Common myeloid progenitor, CD34-positive (primary cell): ENCODE data around the gene CLEC16A.
A peak's percentile ranks its signal among the peaks of the same experiment; 100 is the strongest.

ENCODE experiments used
- CTCF ChIA-PET: fragments of 350-600 bp; sonication (Branson Sonifier 250); formaldehyde crosslinking; loops from one replicate; lab custom pipeline; 2021; ENCODE audit warnings: antibody characterized with exemption; lab: Charles Lee
- POLR2A ChIA-PET: fragments of 350-600 bp; sonication (Branson Sonifier 250); formaldehyde crosslinking; loops from one replicate; lab custom pipeline; 2021; ENCODE audit warnings: antibody characterized with exemption; lab: Charles Lee
- DNase-seq, 3 donors: peaks; one replicate each; pipeline versions ENCODE4 v3.0.0 to v3.0.0-alpha.2; 2013
- H3K27ac ChIP-seq, 2 experiments: 1 replicate in 1 of 2; 2 replicates in 1 of 2; pipeline ENCODE4 v1.7.0; 2013; ENCODE audit warnings: inconsistent platforms in 2 of 2, low read length in 2 of 2, mild to moderate bottlenecking in 2 of 2, low read depth in 1 of 2, moderate library complexity in 1 of 2; ENCODE audit not compliant: severe bottlenecking in 2 of 2, insufficient read depth in 1 of 2, poor library complexity in 1 of 2
- H3K27me3 ChIP-seq, 5 experiments: replicated peaks in 2 of 5; 1 replicate in 3 of 5; 2 replicates in 2 of 5; pipeline versions ENCODE4 v1.6.1 to v1.7.0; 2013; ENCODE audit warnings: low read length in 4 of 5, mild to moderate bottlenecking in 2 of 5, moderate library complexity in 2 of 5, inconsistent platforms in 1 of 5; ENCODE audit not compliant: insufficient read depth in 5 of 5, control insufficient read depth in 4 of 5
- H3K36me3 ChIP-seq, 4 experiments: 1 replicate in 2 of 4; 2 replicates in 2 of 4; pipeline versions ENCODE4 v1.6.1 to v1.7.0; 2013; ENCODE audit warnings: low read length in 3 of 4, control low read depth in 1 of 4, mild to moderate bottlenecking in 1 of 4; ENCODE audit not compliant: control insufficient read depth in 4 of 4, insufficient read depth in 4 of 4
- H3K4me1 ChIP-seq, 4 experiments: 1 replicate in 3 of 4; 2 replicates in 1 of 4; pipeline versions ENCODE4 v1.6.1 to v1.7.1; 2013; ENCODE audit warnings: low read length in 3 of 4, mild to moderate bottlenecking in 3 of 4, control low read depth in 1 of 4, inconsistent platforms in 1 of 4, moderate library complexity in 1 of 4; ENCODE audit not compliant: control insufficient read depth in 4 of 4, insufficient read depth in 4 of 4; ENCODE audit errors: control extremely low read depth in 1 of 4
- H3K4me3 ChIP-seq, 7 experiments: 1 replicate in 4 of 7; 2 replicates in 3 of 7; pipeline versions ENCODE4 v1.5.1 to v1.7.0; 2013; ENCODE audit warnings: mild to moderate bottlenecking in 7 of 7, low read length in 6 of 7, moderate library complexity in 6 of 7, inconsistent platforms in 2 of 7, low read depth in 2 of 7, control low read depth in 1 of 7; ENCODE audit not compliant: insufficient read depth in 4 of 7, control insufficient read depth in 1 of 7; ENCODE audit errors: extremely low read depth in 1 of 7
- H3K9me3 ChIP-seq, 5 experiments: 1 replicate in 4 of 5; 2 replicates in 1 of 5; pipeline versions ENCODE4 v1.6.1 to v1.7.1; 2013; ENCODE audit warnings: low read length in 4 of 5, mild to moderate bottlenecking in 2 of 5, inconsistent platforms in 1 of 5, low read depth in 1 of 5, moderate library complexity in 1 of 5; ENCODE audit not compliant: control insufficient read depth in 4 of 5, insufficient read depth in 2 of 5; ENCODE audit errors: control extremely low read depth in 1 of 5
- WGBS: methylation state at CpG from one replicate; pipeline ENCODE4 v1.1.5; 2013; ENCODE audit not compliant: insufficient coverage; 5-methylcytosine and 5-hydroxymethylcytosine counted together

Gene CLEC16A

GRCh38 chr16:11151156-11151884 is 207.0 kb downstream of the CLEC16A start:
- Histone ChIP-seq H3K27me3 (no peaks in the 10 kb centered on the region), H3K9me3 (no peaks in the 10 kb centered on the region), H3K27ac (no peak overlapping the region), H3K4me1 (peaks cover 0 to 24% (median 13%) of the 10 kb centered on the region in 4 experiments), H3K4me3 (no peak overlapping the region), H3K36me3 (peaks cover 0 to 6% (median 0%) of the 10 kb centered on the region in 4 experiments)
- DNase-seq, result no peak
- 93% methylated on average over 4 of the region's 9 CpGs for WGBS
- ChIA-PET CTCF (interaction anchor here (1.4 to 1.5 kb wide), 2 partner anchors 10 to 11 kb away, joined by 3 to 11 read pairs; no protein-coding TSS in a partner anchor), POLR2A (interaction anchor here (0.6 kb wide), 1 partner anchor 20 kb away, joined by 3 read pairs; no protein-coding TSS in a partner anchor)

DNA sequence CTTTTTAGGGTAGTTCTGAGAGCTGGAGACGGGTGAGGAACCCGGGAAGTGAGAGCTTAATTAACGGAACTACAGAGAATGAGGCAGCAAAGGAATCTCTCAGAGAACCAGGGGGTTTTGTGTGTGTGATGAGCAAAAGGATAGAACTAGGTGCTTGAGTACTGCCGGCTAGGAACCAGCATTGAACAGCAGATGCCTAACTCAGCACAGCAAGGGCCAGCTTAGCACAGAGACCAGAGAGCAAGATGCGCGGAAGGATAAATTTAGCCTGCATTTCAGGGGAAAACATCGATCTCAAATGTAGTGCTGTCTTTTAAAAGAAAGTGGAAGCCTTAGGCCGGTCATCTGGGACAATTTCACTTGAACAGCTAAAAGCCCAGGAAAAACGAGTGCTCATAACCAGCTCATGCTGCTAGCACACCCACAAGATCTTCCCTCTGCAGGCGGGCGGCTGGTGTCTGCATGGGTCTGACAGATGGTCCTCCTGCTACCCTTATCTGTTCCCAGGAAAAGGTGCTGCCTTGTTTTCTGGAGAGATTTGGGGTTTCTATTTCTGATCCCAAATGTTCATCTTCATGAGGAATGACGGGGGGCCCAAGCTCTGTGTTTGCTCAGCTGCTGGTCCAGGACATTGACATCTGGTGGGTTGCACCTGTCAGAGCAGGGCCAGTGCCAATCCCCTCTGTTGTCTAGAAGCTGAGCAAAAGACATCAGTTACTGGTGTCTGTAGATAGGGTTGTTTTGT is 207.7 kb downstream of the CLEC16A start:
- CTCF ChIA-PET, result interaction anchor here (0.7 to 1.5 kb wide), 3 partner anchors 10 to 203 kb away, joined by 3 to 11 read pairs (median 3); no protein-coding TSS in a partner anchor
- WGBS, result 95% methylated on average over 10 of the region's 12 CpGs
- POLR2A ChIA-PET, result interaction anchor here (0.6 kb wide), 1 partner anchor 21 kb away, joined by 3 read pairs; no protein-coding TSS in a partner anchor
- Histone ChIP-seq H3K27me3 (no peaks in the 10 kb centered on the region), H3K27ac (no peak overlapping the region), H3K9me3 (no peaks in the 10 kb centered on the region), H3K4me1 (peaks cover 0 to 26% (median 13%) of the 10 kb centered on the region in 4 experiments), H3K36me3 (peaks cover 0 to 6% (median 0%) of the 10 kb centered on the region in 4 experiments), H3K4me3 (no peak overlapping the region)
- no peak for DNase-seq

DNA sequence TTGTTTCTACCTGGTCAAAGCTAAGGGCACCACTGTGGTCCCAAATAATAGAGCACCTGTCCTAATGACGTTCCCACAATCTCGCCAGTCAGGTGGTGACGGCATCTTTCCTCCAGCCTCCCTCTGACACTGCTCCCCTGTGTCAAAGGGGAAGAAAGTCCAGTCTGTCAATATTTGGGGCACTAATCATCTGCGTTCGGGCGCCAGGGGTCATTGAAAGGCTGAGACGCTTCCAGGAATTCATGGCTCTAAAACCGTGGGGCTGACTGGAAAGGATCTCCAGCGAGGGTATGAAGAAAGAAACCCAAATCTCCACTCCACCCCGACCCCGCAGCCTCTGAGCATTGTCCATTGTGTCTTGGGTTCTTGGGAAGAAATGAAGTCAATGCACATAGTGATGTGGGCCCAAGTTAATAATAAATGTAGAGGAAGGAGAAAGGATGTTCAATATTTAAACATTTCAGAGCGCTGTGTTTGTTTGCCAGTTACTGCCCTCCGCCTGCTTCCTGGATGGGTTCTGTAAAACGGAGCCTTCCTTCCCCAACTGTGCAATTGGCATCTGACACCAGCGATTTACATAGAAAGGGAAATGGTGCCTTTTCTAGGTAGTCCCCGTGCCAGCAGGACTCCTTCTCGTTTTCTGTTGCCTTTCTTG is 208.4 kb downstream of the CLEC16A start:
- Histone ChIP-seq H3K27ac (no peak overlapping the region), H3K4me1 (peaks cover 0 to 33% (median 13%) of the 10 kb centered on the region in 4 experiments), H3K36me3 (peaks cover 0 to 6% (median 0%) of the 10 kb centered on the region in 4 experiments), H3K9me3 (no peaks in the 10 kb centered on the region), H3K4me3 (no peak overlapping the region), H3K27me3 (no peaks in the 10 kb centered on the region)
- ChIA-PET CTCF (interaction anchor here (0.7 to 1.5 kb wide), 2 partner anchors 11 to 204 kb away, joined by 3 to 11 read pairs; no protein-coding TSS in a partner anchor), POLR2A (no interaction called here)
- DNase-seq, result peak; percentile 34 to 77 (median 73)
- WGBS, result 54% methylated on average over 15 of the region's 17 CpGs

DNA sequence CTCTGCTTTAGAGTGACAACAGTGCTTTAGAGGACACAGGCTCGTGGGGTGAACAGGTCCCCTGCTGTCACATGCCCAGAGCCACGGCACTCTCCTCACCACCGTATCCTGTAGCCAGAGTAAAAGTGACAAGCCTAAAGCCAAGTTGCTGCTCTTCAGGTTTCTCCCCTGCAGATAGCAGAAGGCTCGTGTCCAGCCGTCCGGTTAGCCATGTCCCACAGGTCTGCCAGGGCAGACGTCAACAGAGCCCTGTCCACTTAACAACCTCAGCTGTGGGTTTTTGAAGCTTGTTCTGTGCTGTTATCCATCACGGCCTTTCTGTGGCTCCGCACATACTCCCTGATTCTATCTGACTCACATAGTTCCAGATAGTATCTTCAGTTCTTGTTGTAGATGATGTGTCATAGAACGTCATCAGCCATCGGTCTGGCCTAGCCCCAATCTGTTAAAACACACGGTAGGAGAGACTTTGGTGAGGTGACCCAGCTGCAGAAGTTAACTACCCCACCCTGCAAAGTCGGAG is 211.0 kb downstream of the CLEC16A start:
- H3K27ac ChIP-seq, result no peak overlapping the region
- H3K36me3 ChIP-seq, result no peaks in the 10 kb centered on the region
- peaks cover 0 to 41% (median 13%) of the 10 kb centered on the region in 4 experiments for H3K4me1 ChIP-seq
- peaks cover 0 to 2% (median 0%) of the 10 kb centered on the region in 5 experiments for H3K9me3 ChIP-seq
- whole genome bisulfite sequencing, result 99% methylated on average over 8 of the region's 13 CpGs
- ChIA-PET CTCF (interaction anchor here (1.6 kb wide), 1 partner anchor 202 kb away, joined by 4 read pairs; no protein-coding TSS in a partner anchor), POLR2A (no interaction called here)
- no peaks in the 10 kb centered on the region for H3K27me3 ChIP-seq
- DNase-seq, result peak in 1 of 3 donors; percentile 10
- no peak overlapping the region for H3K4me3 ChIP-seq

- peaks cover 0 to 3% (median 0%) of the 10 kb centered on the region in 5 experiments for H3K9me3 ChIP-seq
- DNase-seq, result no peak
- H3K4me1 ChIP-seq, result peaks cover 0 to 47% (median 13%) of the 10 kb centered on the region in 4 experiments
- CTCF ChIA-PET, result no interaction called here
- 98% methylated on average over 9 of the region's 9 CpGs for WGBS
- no peaks in the 10 kb centered on the region for H3K27me3 ChIP-seq
- no peaks in the 10 kb centered on the region for H3K36me3 ChIP-seq
- POLR2A ChIA-PET, result no interaction called here
- H3K27ac ChIP-seq, result no peak overlapping the region
- no peak overlapping the region for H3K4me3 ChIP-seq
Measured at GRCh38 chr16:11156401-11156800, 212.0 kb downstream of the CLEC16A start.

DNA sequence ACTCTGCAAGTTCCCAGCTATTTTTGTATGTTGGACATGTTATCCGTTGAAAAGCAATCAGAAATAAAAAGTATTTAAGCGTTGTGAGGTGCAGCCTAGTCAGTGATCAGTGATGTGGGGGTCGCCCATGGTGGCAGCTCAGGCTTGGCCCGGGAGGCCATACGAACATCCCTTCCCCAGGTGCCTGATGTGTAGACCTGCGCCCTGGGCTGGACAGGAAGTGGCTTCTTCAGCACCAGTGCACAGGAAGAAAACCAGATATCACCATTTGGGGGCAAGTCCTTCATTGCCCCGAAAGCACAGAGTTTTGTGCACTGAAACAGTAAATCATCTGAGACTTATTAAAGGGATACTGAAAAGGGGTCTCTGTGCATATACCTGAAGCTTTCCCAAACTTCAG is 212.8 kb downstream of the CLEC16A start:
- H3K9me3 ChIP-seq, result peaks cover 0 to 3% (median 0%) of the 10 kb centered on the region in 5 experiments
- WGBS, result 92% methylated on average over 7 of the region's 7 CpGs
- CTCF ChIA-PET, result interaction anchor here (0.8 kb wide), 1 partner anchor 12 kb away, joined by 3 read pairs; no protein-coding TSS in a partner anchor

More for the DNA sequence above, 212.8 kb downstream of the CLEC16A start:
- POLR2A ChIA-PET, result no interaction called here
- Histone ChIP-seq H3K27me3 (no peaks in the 10 kb centered on the region), H3K4me1 (peaks cover 0 to 52% (median 12%) of the 10 kb centered on the region in 4 experiments), H3K4me3 (no peak overlapping the region), H3K27ac (no peak overlapping the region), H3K36me3 (no peaks in the 10 kb centered on the region)
- no peak for DNase-seq
